ENCODE measurements around the gene NOCT. TPM values are rescaled to one million over a fixed set of nuclear protein-coding genes. Genes with fewer than 3 reads are reported as not detected.

Gene NOCT
- total RNA-seq, 4 donors from 2014 or later = 3.1 to 17.1 (median 7.8) TPM

DNA sequence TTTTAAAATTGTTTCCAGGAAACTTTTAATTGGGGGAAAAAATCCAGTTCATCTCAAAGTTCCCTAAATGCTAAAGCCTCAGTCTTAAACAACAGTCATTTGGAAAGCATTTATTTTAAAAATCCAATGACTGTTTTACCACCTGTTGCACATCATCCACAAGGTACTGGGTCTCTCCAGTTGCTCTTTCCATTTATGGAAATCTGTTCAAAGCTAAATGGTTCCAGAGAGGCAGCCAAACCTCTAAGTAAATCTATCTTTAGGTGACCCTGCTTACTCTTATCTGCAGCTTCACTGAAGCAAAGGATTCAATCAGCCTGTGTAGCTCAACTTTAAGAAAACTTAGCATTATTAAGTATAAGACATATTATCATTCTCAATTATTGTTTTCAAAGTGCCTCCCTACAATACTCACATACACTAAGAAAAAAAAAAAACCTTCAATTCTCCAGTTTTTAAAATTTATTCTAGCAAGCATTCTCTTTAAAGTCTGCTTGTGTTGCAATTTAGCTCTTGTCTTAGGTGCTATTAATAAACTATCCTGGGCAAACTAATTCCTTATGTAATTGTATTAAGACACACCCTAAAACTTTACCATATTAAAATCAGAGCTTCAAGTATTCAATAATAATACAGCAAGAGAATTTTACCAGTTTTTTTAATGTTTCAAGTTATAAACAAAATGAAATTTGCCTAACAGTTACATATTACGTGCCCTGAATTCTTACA, 60.6 kb downstream of the NOCT start:
- TF ChIP-seq, protein P1, sequence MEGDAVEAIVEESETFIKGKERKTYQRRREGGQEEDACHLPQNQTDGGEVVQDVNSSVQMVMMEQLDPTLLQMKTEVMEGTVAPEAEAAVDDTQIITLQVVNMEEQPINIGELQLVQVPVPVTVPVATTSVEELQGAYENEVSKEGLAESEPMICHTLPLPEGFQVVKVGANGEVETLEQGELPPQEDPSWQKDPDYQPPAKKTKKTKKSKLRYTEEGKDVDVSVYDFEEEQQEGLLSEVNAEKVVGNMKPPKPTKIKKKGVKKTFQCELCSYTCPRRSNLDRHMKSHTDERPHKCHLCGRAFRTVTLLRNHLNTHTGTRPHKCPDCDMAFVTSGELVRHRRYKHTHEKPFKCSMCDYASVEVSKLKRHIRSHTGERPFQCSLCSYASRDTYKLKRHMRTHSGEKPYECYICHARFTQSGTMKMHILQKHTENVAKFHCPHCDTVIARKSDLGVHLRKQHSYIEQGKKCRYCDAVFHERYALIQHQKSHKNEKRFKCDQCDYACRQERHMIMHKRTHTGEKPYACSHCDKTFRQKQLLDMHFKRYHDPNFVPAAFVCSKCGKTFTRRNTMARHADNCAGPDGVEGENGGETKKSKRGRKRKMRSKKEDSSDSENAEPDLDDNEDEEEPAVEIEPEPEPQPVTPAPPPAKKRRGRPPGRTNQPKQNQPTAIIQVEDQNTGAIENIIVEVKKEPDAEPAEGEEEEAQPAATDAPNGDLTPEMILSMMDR (IDR thresholded peaks at IDR 0.05; ENCODE audit: low read depth) = no peak

- TF ChIP-seq, protein P1 (IDR thresholded peaks at IDR 0.05; ENCODE audit: low read depth) = no peak
Measured at GRCh38 chr4:139077567-139078355, 62.2 kb downstream of the NOCT start.

- TF ChIP-seq, protein P1 (IDR thresholded peaks at IDR 0.05; ENCODE audit: low read depth) = no peak
Measured at GRCh38 chr4:139078926-139079325, 63.3 kb downstream of the NOCT start.

DNA sequence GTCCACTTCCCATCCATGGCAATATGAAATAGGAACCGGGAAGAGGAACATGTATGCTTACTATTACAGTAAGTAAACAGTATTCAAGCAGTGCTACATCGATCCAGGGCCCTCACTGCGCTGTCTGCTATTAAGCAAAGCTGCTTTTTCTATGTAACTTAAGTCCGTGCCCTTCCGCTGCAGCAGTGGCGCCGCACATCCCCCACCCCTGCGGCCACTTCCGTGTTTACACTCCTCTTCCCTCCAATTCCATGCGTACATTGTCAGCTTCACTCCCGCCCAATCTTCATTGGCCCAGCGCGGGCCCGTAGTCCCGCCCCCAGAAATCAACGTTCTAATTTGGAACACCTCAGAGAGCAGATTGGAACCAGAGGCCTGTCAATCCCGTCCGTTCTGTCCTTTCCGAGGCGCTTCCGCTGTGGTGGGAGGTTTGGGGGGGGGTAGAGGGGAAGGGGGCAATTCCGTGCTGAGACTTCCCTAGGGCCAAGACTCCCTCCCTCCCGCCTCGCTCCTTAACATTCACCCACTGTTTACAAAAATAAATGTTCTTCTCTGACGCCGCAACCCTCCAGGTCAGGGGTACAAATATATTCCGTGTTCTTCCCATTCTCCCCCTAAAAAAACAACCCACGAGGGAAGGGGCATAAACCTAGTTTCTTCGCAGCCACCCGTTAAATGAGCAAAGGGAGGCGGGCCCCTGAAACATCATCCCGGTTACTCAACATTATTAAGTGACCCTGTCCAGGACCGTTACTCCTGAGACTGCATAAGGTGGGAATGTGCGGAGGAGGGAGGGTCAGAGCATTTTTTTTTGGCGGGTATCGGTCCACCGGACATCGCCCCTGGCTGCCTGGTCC, 67.4 kb downstream of the NOCT start:
- TF ChIP-seq, protein P1 (IDR thresholded peaks at IDR 0.05; ENCODE audit: low read depth) = no peak

- TF ChIP-seq, protein P1 (IDR thresholded peaks at IDR 0.05; ENCODE audit: low read depth) = no peak
Measured at GRCh38 chr4:139083607-139083955, 68.0 kb downstream of the NOCT start.

DNA sequence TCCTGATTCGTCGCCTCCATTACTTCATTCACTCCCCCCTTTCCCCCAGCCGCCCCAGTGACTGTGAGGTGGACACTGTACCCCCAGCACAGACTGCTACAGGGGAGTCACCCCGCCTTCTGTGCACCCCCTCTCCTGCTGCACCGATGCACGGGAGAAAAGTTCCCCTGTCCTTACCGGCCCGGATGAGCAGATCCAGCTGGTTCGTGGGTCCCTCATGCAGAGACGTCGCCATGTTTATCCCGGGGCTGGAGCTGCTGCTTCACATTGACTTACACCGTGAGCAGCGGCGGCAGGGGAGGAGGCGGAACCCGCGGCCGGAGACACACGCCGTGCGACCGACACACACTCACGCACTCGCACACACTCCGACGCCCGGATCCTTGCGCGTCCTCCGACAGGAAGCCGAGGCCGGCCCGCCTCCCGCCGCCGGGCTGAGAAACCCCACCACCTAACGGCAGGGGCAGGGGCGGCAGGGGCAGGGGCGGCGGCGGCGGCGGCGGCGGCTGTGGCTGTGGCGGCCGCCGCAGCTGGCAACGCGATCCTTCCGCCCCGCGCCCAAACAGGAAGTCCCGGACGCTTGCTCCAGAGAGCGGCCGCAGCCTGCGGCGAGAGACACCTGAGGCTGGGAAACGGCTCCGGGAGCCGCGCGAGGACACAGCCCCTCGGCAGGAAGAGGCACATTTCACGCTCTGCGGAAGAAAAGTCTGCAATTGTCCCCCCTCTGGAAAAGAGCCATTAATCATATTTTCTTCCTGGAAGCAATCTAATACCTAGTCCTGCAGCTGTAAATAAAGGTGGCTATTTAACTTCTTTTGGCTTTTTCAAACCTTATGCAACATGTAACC, 68.6 kb downstream of the NOCT start:
- TF ChIP-seq, protein P1 (IDR thresholded peaks at IDR 0.05; ENCODE audit: low read depth) = no peak

Measured in subcutaneous adipose tissue (tissue), 4 donors.